MCF 10A (cell line): ENCODE results near the gene RBFOX1. TPM values are rescaled to one million over a fixed set of nuclear protein-coding genes. Genes with fewer than 3 reads are reported as not detected.

Experiments used
- BruUV-seq: library from RNA; stranded (reverse); fragments of 400-500 nt; replicated peaks from 2 replicates; lab custom pipeline; 2021; lab: Mats Ljungman, UMichigan
- CTCF ChIA-PET: fragments of 300-600 bp; sonication (Branson Sonifier 250); formaldehyde crosslinking; extraction: SDS; loops from one replicate; lab custom pipeline; 2021; ENCODE audit warnings: antibody characterized with exemption, inconsistent platforms; lab: Yijun Ruan, JAX
- POLR2A ChIA-PET: fragments of 300-600, 350-650 bp; sonication (Branson Sonifier 250); formaldehyde crosslinking; extraction: SDS; loops from one replicate; lab custom pipeline; 2020; ENCODE audit warnings: antibody characterized with exemption, inconsistent platforms; lab: Yijun Ruan, JAX
- DNase-seq: peaks from one replicate; pipeline ENCODE4 v3.0.0-alpha.2; 2018; ENCODE audit not compliant: unreplicated experiment
- H3K27ac Mint-ChIP-seq: one replicate; pipeline ENCODE4 v1.8.0; 2022; ENCODE audit warnings: mild to moderate bottlenecking, low read depth, mixed read lengths; ENCODE audit not compliant: unreplicated experiment
- H3K27me3 Mint-ChIP-seq: one replicate; pipeline ENCODE4 v1.8.0; 2022; ENCODE audit warnings: mixed read lengths; ENCODE audit not compliant: insufficient read depth, unreplicated experiment
- H3K36me3 Mint-ChIP-seq: one replicate; pipeline ENCODE4 v1.8.0; 2022; ENCODE audit warnings: mild to moderate bottlenecking, moderate library complexity, mixed read lengths; ENCODE audit not compliant: insufficient read depth, unreplicated experiment
- H3K4me1 Mint-ChIP-seq: one replicate; pipeline ENCODE4 v1.8.0; 2022; ENCODE audit warnings: mixed read lengths; ENCODE audit not compliant: insufficient read depth, unreplicated experiment
- H3K4me3 Mint-ChIP-seq: one replicate; pipeline ENCODE4 v1.8.0; 2022; ENCODE audit warnings: mild to moderate bottlenecking, moderate library complexity, mixed read lengths; ENCODE audit not compliant: unreplicated experiment
- H3K9me3 Mint-ChIP-seq: one replicate; pipeline ENCODE4 v1.8.0; 2022; ENCODE audit warnings: mixed read lengths; ENCODE audit not compliant: unreplicated experiment
- CTCF ChIP-seq: fragments of 200-600 bp; IDR thresholded peaks from one replicate; pipeline ENCODE4 v1.8.0; 2022; ENCODE audit warnings: antibody characterized with exemption, mild to moderate bottlenecking; ENCODE audit not compliant: unreplicated experiment
- intact Hi-C: fragments of 100-400 bp; cut with micrococcal nuclease; formaldehyde crosslinking; loops from 2 replicates; pipeline ENCODE4 v1.14.1; 2022
- total RNA-seq: library from RNA; stranded (reverse); gene quantifications from 2 replicates; pipeline ENCODE4 v1.2.3, GENCODE V29; 2022

RBFOX1 gene
- total RNA-seq, 1 experiment from 2014 or later: not detected

- no TSS peak for BruUV-seq
- Mint-ChIP-seq H3K4me1 (no peaks in the 10 kb centered on the region), H3K4me3 (no peak overlapping the region), H3K27ac (no peak overlapping the region), H3K27me3 (no peaks in the 10 kb centered on the region), H3K36me3 (no peaks in the 10 kb centered on the region), H3K9me3 (peaks cover 30% of the 10 kb centered on the region)
- TF ChIP-seq CTCF: no peak
- POLR2A ChIA-PET: no interaction called here
- intact Hi-C loops: no loop called here
- DNase-seq: no peak
- CTCF ChIA-PET: interaction anchor here (0.5 to 0.6 kb wide), 3 partner anchors 30 to 133 kb away, joined by 3 read pairs; no protein-coding TSS in a partner anchor
Observed at GRCh38 chr16:7521834-7522233, 189.2 kb downstream of the RBFOX1 start.

- H3K4me3 Mint-ChIP-seq: no peak overlapping the region
- peaks cover 27% of the 10 kb centered on the region for H3K9me3 Mint-ChIP-seq
- CTCF ChIA-PET: no interaction called here
- BruUV-seq: no TSS peak
- H3K27ac Mint-ChIP-seq: no peak overlapping the region
- no peaks in the 10 kb centered on the region for H3K36me3 Mint-ChIP-seq
- no peaks in the 10 kb centered on the region for H3K27me3 Mint-ChIP-seq
- no peak for DNase-seq
- TF ChIP-seq CTCF: no peak
- intact Hi-C loops: no loop called here
- POLR2A ChIA-PET: no interaction called here
- H3K4me1 Mint-ChIP-seq: no peaks in the 10 kb centered on the region
Observed at GRCh38 chr16:7524419-7524818, 191.8 kb downstream of the RBFOX1 start.

GRCh38 chr16:7526736-7527135, 194.1 kb downstream of the RBFOX1 start:
- H3K4me3 Mint-ChIP-seq: no peak overlapping the region

GRCh38 chr16:7532534-7532933, 199.9 kb downstream of the RBFOX1 start:
- Mint-ChIP-seq H3K27ac (no peak overlapping the region), H3K27me3 (no peaks in the 10 kb centered on the region), H3K4me1 (no peaks in the 10 kb centered on the region), H3K4me3 (no peak overlapping the region), H3K36me3 (no peaks in the 10 kb centered on the region), H3K9me3 (peaks cover 28% of the 10 kb centered on the region)
- BruUV-seq: no TSS peak
- CTCF ChIA-PET: no interaction called here
- intact Hi-C loops: no loop called here
- no peak for DNase-seq
- POLR2A ChIA-PET: no interaction called here
- no peak for TF ChIP-seq CTCF

More at GRCh38 chr16:7526736-7527135, 194.1 kb downstream of the RBFOX1 start:
- ChIA-PET POLR2A (no interaction called here), CTCF (interaction anchor here (0.6 kb wide), 1 partner anchor 83 kb away, joined by 3 read pairs; no protein-coding TSS in a partner anchor)
- peaks cover 22% of the 10 kb centered on the region for H3K9me3 Mint-ChIP-seq
- no peaks in the 10 kb centered on the region for H3K4me1 Mint-ChIP-seq
- intact Hi-C loops: no loop called here
- H3K27ac Mint-ChIP-seq: no peak overlapping the region
- no peaks in the 10 kb centered on the region for H3K36me3 Mint-ChIP-seq
- no peaks in the 10 kb centered on the region for H3K27me3 Mint-ChIP-seq
- no TSS peak for BruUV-seq
- TF ChIP-seq CTCF: no peak
- DNase-seq: no peak
